Trophoblast cell (in vitro differentiated cells and primary cell): ENCODE results near the gene KIAA0232.
"Not testable (repeated sequence)": the region's sequence is repeated elsewhere in the genome, so short reads cannot be mapped to it uniquely, and the experiment has no call there.

ENCODE experiments used
- DNase-seq, 2 donors: peaks; one replicate each; pipeline ENCODE4 v3.0.0-alpha.2; 2016
- H2AFZ ChIP-seq: 2 replicates; pipeline ENCODE4 v1.6.1; 2013; ENCODE audit warnings: low read length, moderate library complexity, mild to moderate bottlenecking; ENCODE audit not compliant: insufficient read depth, poor library complexity
- H2AK5ac ChIP-seq: 2 replicates; pipeline ENCODE4 v1.6.1; 2013; ENCODE audit warnings: mild to moderate bottlenecking, low read length
- H2BK120ac ChIP-seq: 2 replicates; pipeline ENCODE4 v1.6.1; 2013; ENCODE audit warnings: low read length, mild to moderate bottlenecking, moderate library complexity; ENCODE audit not compliant: insufficient read depth, poor library complexity
- H2BK12ac ChIP-seq: 2 replicates; pipeline ENCODE4 v1.6.1; 2013; ENCODE audit warnings: mild to moderate bottlenecking, low read length, moderate library complexity
- H2BK5ac ChIP-seq: 2 replicates; pipeline ENCODE4 v1.6.1; 2013; ENCODE audit warnings: low read length, low read depth, moderate library complexity, mild to moderate bottlenecking; ENCODE audit not compliant: poor library complexity
- H3K14ac ChIP-seq: 2 replicates; pipeline ENCODE4 v1.6.1; 2013; ENCODE audit warnings: mild to moderate bottlenecking, low read length
- H3K18ac ChIP-seq: 2 replicates; pipeline ENCODE4 v1.6.1; 2013; ENCODE audit warnings: mild to moderate bottlenecking, low read length
- H3K23ac ChIP-seq: 2 replicates; pipeline ENCODE4 v1.6.1; 2013; ENCODE audit warnings: low read length
- H3K27ac ChIP-seq: 2 replicates; pipeline ENCODE4 v1.5.1; 2013; ENCODE audit warnings: low read depth, mild to moderate bottlenecking, inconsistent platforms, low read length, moderate library complexity
- H3K27me3 ChIP-seq: 2 replicates; pipeline ENCODE4 v1.6.1; 2013; ENCODE audit warnings: inconsistent platforms, mild to moderate bottlenecking, low read length, moderate library complexity; ENCODE audit not compliant: insufficient read depth
- H3K36me3 ChIP-seq, 2 experiments: 1 replicate in 1 of 2; 2 replicates in 1 of 2; pipeline ENCODE4 v1.6.1; 2013; ENCODE audit warnings: low read length in 2 of 2, mild to moderate bottlenecking in 2 of 2, moderate library complexity in 1 of 2; ENCODE audit not compliant: insufficient read depth in 2 of 2, control insufficient read depth in 1 of 2
- H3K4ac ChIP-seq: 2 replicates; pipeline ENCODE4 v1.6.1; 2013; ENCODE audit warnings: low read depth, mild to moderate bottlenecking, low read length, moderate library complexity
- H3K4me1 ChIP-seq, 2 experiments: 1 replicate in 1 of 2; 2 replicates in 1 of 2; pipeline ENCODE4 v1.6.1; 2013; ENCODE audit warnings: low read length in 2 of 2, mild to moderate bottlenecking in 2 of 2, moderate library complexity in 1 of 2; ENCODE audit not compliant: insufficient read depth in 2 of 2, control insufficient read depth in 1 of 2
- H3K4me2 ChIP-seq: 2 replicates; pipeline ENCODE4 v1.6.1; 2013; ENCODE audit warnings: inconsistent platforms, mild to moderate bottlenecking, low read length, moderate library complexity
- H3K4me3 ChIP-seq: 2 replicates; pipeline ENCODE4 v1.5.1; 2013; ENCODE audit warnings: mild to moderate bottlenecking, low read depth, low read length, inconsistent platforms
- H3K79me1 ChIP-seq: one replicate; pipeline ENCODE4 v1.6.1; 2013; ENCODE audit warnings: low read length
- H3K79me2 ChIP-seq: 2 replicates; pipeline ENCODE4 v1.6.1; 2013; ENCODE audit warnings: low read length, mild to moderate bottlenecking; ENCODE audit not compliant: control insufficient read depth, insufficient read depth, poor library complexity
- H3K9ac ChIP-seq: 2 replicates; pipeline ENCODE4 v1.6.1; 2013; ENCODE audit warnings: mild to moderate bottlenecking, low read length
- H3K9me3 ChIP-seq: 2 replicates; pipeline ENCODE4 v1.6.1; 2013; ENCODE audit warnings: low read depth, mild to moderate bottlenecking, control low read depth, inconsistent platforms, low read length; ENCODE audit not compliant: insufficient read depth
- H4K12ac ChIP-seq: 2 replicates; pipeline ENCODE4 v1.6.1; 2013; ENCODE audit warnings: low read depth, mild to moderate bottlenecking, low read length, moderate library complexity
- H4K8ac ChIP-seq: 2 replicates; pipeline ENCODE4 v1.6.1; 2013; ENCODE audit warnings: low read depth, mild to moderate bottlenecking, low read length, moderate library complexity
- H4K91ac ChIP-seq: one replicate; pipeline ENCODE4 v1.6.1; 2013; ENCODE audit warnings: low read depth, mild to moderate bottlenecking, low read length, moderate library complexity
- WGBS: extraction: QIAGEN DNeasy Blood & Tissue Kit; methylation state at CpG from one replicate; pipeline ENCODE4 v1.1.7; 2013; ENCODE audit warnings: missing lambda C conversion rate; ENCODE audit not compliant: insufficient read length, insufficient coverage; ENCODE audit errors: extremely low coverage; 5-methylcytosine and 5-hydroxymethylcytosine counted together

Gene KIAA0232

DNA sequence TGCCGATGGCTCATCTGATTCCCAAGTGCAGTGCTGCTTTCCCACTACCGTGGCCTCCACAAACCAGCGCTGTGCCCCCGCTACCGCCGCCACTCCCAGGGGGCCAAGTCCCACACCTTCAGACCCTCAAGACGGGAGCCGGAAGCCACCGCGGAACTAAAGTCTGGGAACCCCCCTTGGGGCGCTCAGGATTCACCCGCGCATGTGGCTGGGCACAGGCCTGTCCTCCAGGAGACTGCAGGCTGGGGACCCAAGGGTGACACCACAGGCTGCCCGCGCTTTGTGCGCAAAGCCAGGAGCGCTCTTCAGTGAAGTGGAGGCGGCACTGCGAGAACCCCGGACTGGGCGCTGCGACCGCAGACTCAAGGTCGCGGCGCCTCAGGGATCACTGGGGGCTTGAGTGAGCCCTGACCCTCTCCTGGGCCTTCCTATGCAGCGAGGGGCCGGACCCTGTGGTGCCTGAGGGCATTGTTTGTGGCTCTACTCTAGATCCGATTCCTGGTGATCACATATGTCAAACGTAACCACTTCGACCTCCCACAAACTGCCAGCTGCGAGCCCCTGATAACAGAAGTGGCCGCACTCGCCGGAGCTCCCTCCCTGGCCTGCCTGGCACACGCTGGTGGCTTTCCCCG lies 106.7 kb downstream of the KIAA0232 start:
- Histone ChIP-seq H4K91ac (no peak overlapping the region), H3K4me1 (peaks cover 0 to 11% of the 10 kb centered on the region in 2 experiments), H3K36me3 (peaks cover 0 to 2% of the 10 kb centered on the region in 2 experiments), H3K18ac (no peak overlapping the region), H4K12ac (no peak overlapping the region), H2BK12ac (no peak overlapping the region), H2BK120ac (no peak overlapping the region), H3K14ac (no peak overlapping the region), H2AFZ (no peak overlapping the region), H3K4me2 (no peak overlapping the region), H3K27ac (no peak overlapping the region), H3K79me2 (no peaks in the 10 kb centered on the region), H4K8ac (no peak overlapping the region), H3K9me3 (peaks cover 8% of the 10 kb centered on the region), H3K79me1 (no peaks in the 10 kb centered on the region), H3K9ac (no peak overlapping the region), H3K4me3 (no peak overlapping the region), H2AK5ac (no peak overlapping the region), H2BK5ac (no peak overlapping the region), H3K27me3 (no peaks in the 10 kb centered on the region), H3K23ac (no peak overlapping the region), H3K4ac (no peak overlapping the region)
- no CpG with 5 or more reads among the region's 37 CpGs for WGBS
- no peak for DNase-seq

DNA sequence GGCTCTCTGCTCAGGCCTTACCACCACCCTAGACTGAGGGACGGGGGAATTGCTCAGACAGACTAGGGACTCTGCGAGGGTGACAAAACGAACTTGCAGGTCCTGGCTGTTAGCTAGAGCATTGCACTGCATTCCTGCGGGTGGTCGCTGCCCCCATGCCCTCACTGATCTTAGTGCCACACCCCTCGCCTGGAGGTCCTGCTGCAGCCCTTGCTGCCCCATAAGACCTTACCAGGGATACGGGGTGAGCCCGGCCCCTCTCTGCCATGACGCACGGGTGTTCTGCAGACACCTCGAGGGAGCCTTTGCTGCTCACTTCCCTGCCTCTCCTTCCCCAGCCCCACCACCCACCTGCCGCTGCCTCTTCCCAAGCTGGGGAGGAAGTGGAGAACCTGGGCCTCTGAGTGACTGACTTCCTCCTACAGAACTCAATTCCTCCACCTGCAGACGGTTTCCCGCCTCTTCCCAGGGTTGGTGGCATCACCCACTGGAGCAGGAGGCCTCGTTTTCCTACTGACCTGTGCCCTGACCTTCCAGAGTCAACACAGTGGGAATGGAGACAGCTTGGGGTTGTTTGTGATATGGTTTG lies 107.3 kb downstream of the KIAA0232 start:
- Histone ChIP-seq H3K79me1 (no peaks in the 10 kb centered on the region), H3K9me3 (peaks cover 8% of the 10 kb centered on the region), H3K14ac (no peak overlapping the region)

DNA sequence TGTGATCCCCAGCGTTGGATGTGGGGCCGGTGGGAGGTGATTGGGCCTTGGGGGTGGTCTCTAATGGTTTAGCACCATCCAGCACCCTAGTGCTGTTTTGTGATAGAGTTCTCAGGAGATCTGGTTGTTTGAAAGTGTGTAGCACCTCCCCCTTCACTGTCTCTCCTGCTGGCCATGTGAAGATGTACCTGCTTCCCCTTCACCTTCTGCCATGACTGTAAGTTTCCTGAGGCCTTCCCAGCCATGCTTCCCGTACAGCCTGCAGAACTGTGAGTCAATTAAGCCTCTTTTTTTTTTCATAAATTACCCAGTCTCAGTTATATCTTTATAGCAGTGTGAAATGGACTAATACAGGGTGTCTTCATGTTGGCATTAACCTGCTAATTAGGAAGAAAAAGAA lies 107.8 kb downstream of the KIAA0232 start:
- Histone ChIP-seq H4K91ac (no peak overlapping the region), H3K36me3 (peaks cover 0 to 2% of the 10 kb centered on the region in 2 experiments), H3K27ac (no peak overlapping the region), H4K12ac (no peak overlapping the region), H3K79me2 (no peaks in the 10 kb centered on the region), H3K9ac (no peak overlapping the region), H3K79me1 (no peaks in the 10 kb centered on the region), H2AFZ (no peak overlapping the region), H3K4ac (no peak overlapping the region), H3K4me3 (no peak overlapping the region), H3K9me3 (peaks cover 8% of the 10 kb centered on the region), H3K14ac (no peak overlapping the region), H2BK5ac (no peak overlapping the region), H4K8ac (no peak overlapping the region), H3K4me1 (peaks cover 0 to 11% of the 10 kb centered on the region in 2 experiments), H2BK120ac (no peak overlapping the region), H3K27me3 (no peaks in the 10 kb centered on the region), H3K4me2 (no peak overlapping the region), H2AK5ac (no peak overlapping the region), H3K18ac (no peak overlapping the region), H3K23ac (no peak overlapping the region), H2BK12ac (no peak overlapping the region)
- DNase-seq = no peak
- no CpG with 5 or more reads among the region's 3 CpGs for WGBS

More for the DNA sequence above, 107.3 kb downstream of the KIAA0232 start:
- H4K12ac ChIP-seq = no peak overlapping the region
- DNase-seq = no peak
- H3K23ac ChIP-seq = no peak overlapping the region
- no peak overlapping the region for H2AK5ac ChIP-seq
- H2BK5ac ChIP-seq = no peak overlapping the region
- H3K18ac ChIP-seq = no peak overlapping the region
- H3K4me1 ChIP-seq = peaks cover 0 to 11% of the 10 kb centered on the region in 2 experiments
- no peak overlapping the region for H2BK120ac ChIP-seq
- H3K27me3 ChIP-seq = no peaks in the 10 kb centered on the region
- H3K4me3 ChIP-seq = no peak overlapping the region
- no peaks in the 10 kb centered on the region for H3K79me2 ChIP-seq
- no peak overlapping the region for H4K91ac ChIP-seq
- H3K9ac ChIP-seq = no peak overlapping the region
- H3K27ac ChIP-seq = no peak overlapping the region
- peaks cover 0 to 2% of the 10 kb centered on the region in 2 experiments for H3K36me3 ChIP-seq
- H2BK12ac ChIP-seq = no peak overlapping the region
- no peak overlapping the region for H2AFZ ChIP-seq
- no peak overlapping the region for H3K4me2 ChIP-seq
- no peak overlapping the region for H3K4ac ChIP-seq
- H4K8ac ChIP-seq = no peak overlapping the region
- no CpG with 5 or more reads among the region's 15 CpGs for WGBS

DNA sequence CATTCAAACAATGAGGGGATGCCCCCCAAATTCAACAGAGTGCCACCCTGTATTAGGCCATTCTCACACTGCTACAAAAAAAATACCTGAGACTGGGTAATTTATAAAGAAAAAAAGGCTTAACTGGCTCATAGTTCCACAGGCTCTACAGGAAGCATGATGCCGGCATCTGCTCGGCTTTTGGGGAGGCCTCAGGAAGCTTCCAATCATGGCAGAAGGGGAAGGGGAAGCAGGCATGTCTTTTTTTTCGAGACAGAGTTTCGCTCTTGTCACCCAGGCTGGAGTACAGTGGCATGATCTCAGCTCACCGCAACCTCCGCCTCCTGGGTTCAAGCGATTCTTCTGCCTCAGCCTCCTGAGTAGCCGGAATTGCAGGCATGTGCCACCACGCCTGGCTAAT lies 108.4 kb downstream of the KIAA0232 start:
- H2AFZ ChIP-seq, H3K14ac ChIP-seq, H3K4me3 ChIP-seq, H2AK5ac ChIP-seq, H3K9me3 ChIP-seq, H3K27ac ChIP-seq, H3K18ac ChIP-seq, H3K23ac ChIP-seq, H3K27me3 ChIP-seq, H4K12ac ChIP-seq, H3K79me2 ChIP-seq, H4K8ac ChIP-seq, H3K4me2 ChIP-seq, H2BK120ac ChIP-seq, H3K79me1 ChIP-seq, H2BK12ac ChIP-seq, H2BK5ac ChIP-seq, H4K91ac ChIP-seq, H3K36me3 ChIP-seq, H3K4ac ChIP-seq, DNase-seq, H3K9ac ChIP-seq: not testable (repeated sequence)
- peaks cover 0 to 11% of the 10 kb centered on the region in 2 experiments for H3K4me1 ChIP-seq
- WGBS = no CpG with 5 or more reads among the region's 9 CpGs
